CD4-positive, alpha-beta T cell treated with Interleukin-10 for 1 hour (primary cell): ENCODE results near the gene C1QTNF8.
A peak's percentile ranks its signal among the peaks of the same experiment; 100 is the strongest.

ENCODE experiments used
- DNase-seq: peaks from one replicate; pipeline ENCODE4 v3.0.0-alpha.2; 2020

C1QTNF8 gene

DNA sequence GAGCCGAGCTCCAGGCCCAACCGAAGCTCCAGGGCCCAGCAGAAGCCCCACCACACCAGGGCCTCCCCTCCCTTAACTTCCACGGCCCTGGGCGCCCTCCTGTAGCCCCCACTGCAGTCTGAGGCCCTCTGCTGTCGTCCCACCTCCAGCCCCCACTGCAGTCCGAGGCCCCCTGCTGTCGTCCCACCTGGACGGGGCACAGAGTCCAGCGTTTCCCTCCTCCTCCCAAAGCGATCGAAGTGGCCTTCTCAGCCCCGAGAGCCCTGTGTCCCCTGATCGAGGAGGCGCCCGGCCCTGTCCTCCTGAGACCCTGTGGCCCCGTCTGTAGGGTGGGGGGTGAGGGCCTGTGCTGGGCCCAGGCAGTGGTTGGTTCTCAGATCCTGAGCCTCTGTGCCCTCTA is 31.1 kb upstream of the C1QTNF8 start:
- DNase-seq, result no peak

- DNase-seq, result no peak
Observed at GRCh38 chr16:1126586-1126985, 30.5 kb upstream of the C1QTNF8 start.

GRCh38 chr16:1126044-1126443 is 30.0 kb upstream of the C1QTNF8 start:
- DNase-seq, result no peak

DNA sequence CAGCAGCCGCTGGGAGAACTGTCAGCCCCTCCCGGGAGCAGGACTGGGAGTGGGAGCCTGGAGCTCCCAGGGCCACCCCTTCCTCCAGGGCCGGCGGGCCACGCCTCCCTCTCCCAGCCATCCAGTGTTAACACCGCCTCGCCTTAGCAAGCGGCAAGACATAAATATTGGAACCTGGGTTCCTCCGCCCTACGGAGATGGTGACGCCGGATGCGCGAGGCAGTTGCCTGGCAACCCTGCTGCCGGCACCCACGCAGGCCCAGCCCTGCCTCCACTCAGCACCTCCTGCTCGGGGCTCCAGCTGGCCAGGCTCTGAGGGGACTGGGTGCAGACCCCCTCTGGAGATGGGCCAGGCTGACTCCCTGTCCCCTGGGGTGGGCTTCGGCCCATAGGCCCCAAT is 29.4 kb upstream of the C1QTNF8 start:
- DNase-seq, result peak; percentile 12

DNA sequence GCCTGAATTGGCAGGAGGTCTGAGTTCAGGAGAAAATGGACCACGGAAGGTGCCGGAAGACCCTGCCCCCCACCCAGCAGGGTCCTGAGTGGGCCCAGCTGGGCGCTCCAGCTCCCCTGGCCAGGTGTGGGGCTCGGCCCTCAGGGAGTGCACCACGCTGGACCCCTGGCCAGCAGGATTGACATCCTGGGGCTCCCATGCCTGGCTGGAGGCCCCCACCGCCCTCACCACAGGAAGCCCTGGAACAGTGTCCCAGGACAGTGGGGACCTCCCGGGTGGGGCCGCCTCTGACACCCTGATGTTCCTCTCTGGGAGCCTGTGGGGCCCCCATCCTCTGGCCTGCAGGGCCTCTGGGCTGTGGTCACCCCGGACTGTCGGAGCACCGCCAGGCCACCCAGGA is 28.8 kb upstream of the C1QTNF8 start:
- no peak for DNase-seq

- no peak for DNase-seq
Observed at GRCh38 chr16:1124291-1124690, 28.2 kb upstream of the C1QTNF8 start.

- no peak for DNase-seq
Observed at GRCh38 chr16:1123525-1124230, 27.6 kb upstream of the C1QTNF8 start.

DNA sequence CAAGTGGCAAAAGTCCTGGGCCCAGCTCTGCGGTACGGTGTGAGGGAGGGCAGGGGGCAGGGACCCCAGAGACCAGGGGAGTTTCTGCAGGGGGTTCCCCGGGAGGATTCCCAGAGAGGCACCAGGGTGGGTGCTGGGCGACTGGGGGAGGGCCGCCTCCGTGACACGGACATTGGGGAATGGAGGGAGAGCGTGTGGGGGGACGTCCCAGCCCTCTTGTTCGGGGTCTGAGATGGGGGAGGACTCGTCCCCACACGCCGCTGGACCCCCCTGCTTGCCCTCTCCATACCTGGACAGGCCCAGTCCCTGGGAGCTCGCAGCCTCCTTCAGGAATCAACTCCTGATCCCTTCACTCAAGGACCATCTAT is 26.3 kb upstream of the C1QTNF8 start:
- DNase-seq, result no peak

GRCh38 chr16:1121601-1122397 is 25.8 kb upstream of the C1QTNF8 start:
- DNase-seq, result no peak

GRCh38 chr16:1121009-1121408 is 25.0 kb upstream of the C1QTNF8 start:
- DNase-seq, result no peak

GRCh38 chr16:1120577-1120941 is 24.5 kb upstream of the C1QTNF8 start:
- DNase-seq, result no peak

- DNase-seq, result no peak
Observed at GRCh38 chr16:1119766-1120576, 23.9 kb upstream of the C1QTNF8 start.

DNA sequence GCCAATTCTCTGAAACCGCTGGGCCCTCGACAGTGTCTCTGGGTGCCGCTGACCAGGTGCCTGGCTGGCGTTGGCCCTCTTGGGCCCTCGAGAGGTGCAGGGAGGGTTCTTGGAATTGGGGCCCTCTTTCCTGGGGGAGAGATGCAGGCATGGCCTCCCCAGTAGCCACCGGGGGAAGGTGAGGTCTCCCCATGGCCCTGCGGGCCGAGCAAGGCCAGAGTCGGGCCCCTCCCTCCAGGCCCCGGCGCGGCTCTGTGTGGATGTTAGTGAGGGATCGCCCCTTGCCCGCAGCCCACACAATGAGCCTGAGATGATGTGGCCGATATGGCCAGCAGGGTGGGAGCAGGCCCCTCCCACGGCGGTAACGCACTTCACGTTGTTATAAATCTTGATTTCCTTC is 23.1 kb upstream of the C1QTNF8 start:
- DNase-seq, result no peak

DNA sequence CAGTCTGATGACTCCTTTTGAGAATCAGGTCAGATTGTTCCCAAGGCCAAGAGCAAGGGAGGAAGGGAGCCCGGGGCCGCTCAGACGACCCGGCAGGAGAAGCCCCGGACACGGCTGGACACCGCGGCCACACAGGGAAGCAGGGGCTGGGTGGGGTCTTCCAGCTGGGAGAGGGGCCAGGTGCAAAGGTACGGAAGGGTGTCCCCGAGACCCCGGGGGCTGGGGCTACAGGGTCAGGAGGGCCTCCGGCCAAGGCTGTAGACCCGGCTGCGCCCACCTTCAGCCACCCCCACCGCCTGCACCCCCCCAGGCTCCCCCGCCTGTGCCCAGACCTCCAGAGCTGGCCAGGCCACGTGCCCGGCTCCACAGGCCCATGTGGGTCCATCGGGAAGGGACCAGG is 21.9 kb upstream of the C1QTNF8 start:
- DNase-seq, result no peak

- no peak for DNase-seq
Observed at GRCh38 chr16:1117176-1117900, 21.3 kb upstream of the C1QTNF8 start.

DNA sequence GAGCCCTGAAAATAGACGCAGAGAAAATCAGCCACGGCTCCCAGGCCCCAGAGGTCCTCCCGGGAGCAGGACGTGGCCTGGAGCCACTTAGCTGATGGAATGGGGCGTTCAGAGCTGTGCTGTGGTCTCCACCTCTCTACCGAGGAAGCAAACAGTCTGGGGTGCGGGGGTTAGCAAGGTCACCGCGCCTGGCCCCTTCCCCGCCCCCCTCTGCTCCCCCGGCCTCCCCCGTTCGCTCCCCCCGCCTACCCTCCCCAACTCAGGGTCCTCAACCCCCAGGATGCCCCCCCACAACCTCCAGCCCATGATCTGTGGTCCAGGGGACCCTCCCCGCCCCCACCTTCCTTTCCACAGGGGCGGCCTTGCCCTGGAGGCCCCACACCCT is 20.6 kb upstream of the C1QTNF8 start:
- DNase-seq, result no peak

- DNase-seq, result no peak
Observed at GRCh38 chr16:1113889-1114526, 18.0 kb upstream of the C1QTNF8 start.

DNA sequence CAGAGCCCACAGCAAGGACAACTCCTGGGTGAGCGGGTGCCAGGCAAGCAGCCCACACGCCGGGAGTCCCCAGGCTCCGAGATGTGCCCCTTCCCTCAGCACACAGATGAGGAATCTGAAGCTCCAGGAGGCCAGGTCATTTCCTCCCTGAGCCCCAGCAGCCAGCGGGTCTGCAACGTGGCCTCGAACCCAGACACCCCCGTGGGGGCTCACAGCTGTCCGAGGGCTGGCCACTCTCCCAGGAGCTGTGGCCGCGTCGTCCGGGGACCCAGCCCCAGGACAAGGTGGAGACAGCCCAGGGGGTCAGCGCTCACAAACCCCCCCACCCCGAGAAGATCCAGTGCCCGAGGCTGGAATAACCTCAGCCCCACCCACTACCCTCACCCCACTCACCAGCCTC is 17.4 kb upstream of the C1QTNF8 start:
- DNase-seq, result no peak

DNA sequence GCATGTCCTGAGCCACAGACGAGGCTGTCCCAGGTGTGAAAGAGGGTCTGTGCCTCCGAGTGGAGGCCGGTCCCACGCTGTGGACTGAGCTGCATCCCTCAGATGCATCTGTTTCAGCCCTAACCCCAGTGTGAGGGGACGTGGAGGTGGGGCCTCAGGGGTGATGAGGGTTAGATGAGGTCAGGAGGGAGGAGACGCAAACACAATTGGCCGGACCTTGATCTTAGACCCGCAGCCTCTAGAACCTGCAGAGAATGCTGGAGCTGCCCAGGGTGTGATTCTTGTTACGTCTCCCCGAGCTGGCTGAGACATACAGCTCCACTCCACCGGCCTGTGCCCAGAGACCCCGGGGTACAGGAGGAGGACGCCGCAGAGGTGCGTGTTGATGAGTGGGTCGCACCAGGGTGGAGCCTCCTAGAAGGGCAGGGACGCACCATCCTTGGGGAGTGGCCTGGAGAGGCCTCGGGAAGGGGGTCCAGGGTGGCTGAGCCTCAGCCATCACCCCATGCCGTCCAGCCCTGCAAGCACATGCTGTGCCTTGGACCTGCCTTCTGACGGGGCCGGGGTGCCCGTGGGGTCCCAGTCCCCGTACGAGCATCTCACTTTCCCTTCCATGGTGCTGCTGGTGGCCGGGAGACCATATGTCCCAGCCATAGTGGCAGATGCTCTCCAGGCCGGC is 16.6 kb upstream of the C1QTNF8 start:
- DNase-seq, result no peak

- no peak for DNase-seq
Observed at GRCh38 chr16:1109648-1110047, 13.6 kb upstream of the C1QTNF8 start.

GRCh38 chr16:1108299-1109252 is 12.5 kb upstream of the C1QTNF8 start:
- no peak for DNase-seq
